Embryonic facial prominence (tissue), 1 donor: ENCODE results near the gene ABHD17C.
"Not testable (repeated sequence)": the region's sequence is repeated elsewhere in the genome, so short reads cannot be mapped to it uniquely, and the experiment has no call there.

Experiments used
- DNase-seq: peaks from one replicate; pipeline ENCODE4 v3.0.0-alpha.2; 2016; ENCODE audit errors: extremely low spot score

Gene ABHD17C

GRCh38 chr15:80695099-80695910 is at the start of gene ABHD17C:
TSS of gene ABHD17C (plus strand) at chr15:80695310. CDS start at chr15:80695430, 120 bp downstream.
- DNase-seq: peak; percentile 18

GRCh38 chr15:80645494-80646065 is 49.5 kb upstream of the ABHD17C start:
- DNase-seq: no peak

DNA sequence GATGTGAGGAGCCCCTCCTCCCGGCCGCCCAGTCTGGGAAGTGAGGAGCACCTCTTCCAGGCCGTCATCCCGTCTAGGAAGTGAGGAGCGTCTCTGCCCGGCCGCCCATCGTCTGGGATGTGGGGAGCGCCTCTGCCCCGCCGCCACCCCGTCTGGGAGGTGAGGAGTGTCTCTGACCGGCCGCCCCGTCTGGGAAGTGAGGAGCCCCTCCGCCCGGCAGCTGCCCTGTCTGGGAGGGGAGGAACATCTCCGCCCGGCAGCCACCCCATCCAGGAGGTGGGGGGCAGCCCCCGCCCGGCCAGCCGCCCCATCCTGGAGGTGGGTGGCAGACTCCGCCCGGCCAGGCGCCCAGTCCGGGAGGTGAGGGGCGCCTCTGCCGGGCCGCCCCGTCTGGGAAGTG is 47.7 kb upstream of the ABHD17C start:
- not testable (repeated sequence) for DNase-seq

DNA sequence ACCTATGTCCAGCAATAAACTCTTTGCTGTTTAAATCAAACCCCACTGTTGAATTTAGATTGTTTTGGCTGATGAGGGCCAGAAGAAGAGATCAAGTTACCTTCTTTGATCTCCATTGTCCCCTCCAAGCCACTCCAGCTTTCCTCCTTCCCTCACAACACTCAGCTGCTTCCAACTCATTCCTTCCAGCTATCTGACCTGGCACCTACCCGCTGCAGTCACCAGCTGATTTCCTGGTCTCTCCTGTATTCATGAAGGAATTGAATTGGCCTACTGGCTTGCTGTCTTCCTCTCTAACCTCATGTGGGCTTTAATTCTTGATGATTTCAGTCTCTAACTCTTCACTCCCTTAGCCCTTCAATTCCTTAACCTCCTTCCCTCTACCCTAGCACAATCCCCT is 40.8 kb upstream of the ABHD17C start:
- DNase-seq: no peak

- DNase-seq: no peak
Observed at GRCh38 chr15:80659375-80659774, 35.7 kb upstream of the ABHD17C start.

DNA sequence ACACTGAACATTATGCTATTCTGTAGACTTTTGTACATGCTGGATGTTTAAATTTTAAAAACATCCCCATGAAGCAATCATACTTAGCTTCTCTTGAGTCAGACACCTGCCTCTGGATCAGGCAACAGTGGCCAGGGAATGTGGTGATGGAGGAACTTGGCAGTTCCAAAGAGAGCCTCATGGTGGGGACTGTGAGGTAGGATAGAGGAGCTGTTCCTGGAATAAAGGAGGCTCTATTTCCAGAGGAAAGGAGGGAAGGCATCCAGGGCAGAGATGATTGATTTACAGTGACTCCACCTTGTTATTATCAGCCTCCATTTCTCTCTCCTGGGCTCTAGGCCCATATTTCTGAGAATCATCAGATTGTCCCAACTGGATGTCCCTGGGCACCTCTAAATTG is 35.0 kb upstream of the ABHD17C start:
- no peak for DNase-seq

- no peak for DNase-seq
Observed at GRCh38 chr15:80662129-80662528, 33.0 kb upstream of the ABHD17C start.

GRCh38 chr15:80662757-80663553 is 32.2 kb upstream of the ABHD17C start:
- no peak for DNase-seq

- DNase-seq: no peak
Observed at GRCh38 chr15:80665151-80665550, 30.0 kb upstream of the ABHD17C start.

DNA sequence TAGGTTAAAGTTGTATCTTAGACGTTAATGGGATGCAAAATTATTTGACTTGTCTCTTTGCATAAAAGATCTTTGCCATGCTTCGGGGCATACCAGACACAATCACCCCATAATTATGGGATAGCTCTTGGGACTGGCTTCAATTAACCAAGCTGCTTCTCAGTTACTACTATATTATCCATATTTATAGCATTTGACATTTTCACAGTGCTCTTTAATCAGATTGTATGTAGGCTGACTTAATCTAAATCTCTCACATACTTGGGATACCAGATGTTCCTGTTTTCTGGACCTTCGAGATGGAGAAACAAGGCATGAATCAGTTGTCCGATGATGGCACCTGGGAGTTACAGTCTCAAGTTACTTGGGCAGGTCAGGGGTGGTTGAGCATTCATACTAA is 27.2 kb upstream of the ABHD17C start:
- no peak for DNase-seq

DNA sequence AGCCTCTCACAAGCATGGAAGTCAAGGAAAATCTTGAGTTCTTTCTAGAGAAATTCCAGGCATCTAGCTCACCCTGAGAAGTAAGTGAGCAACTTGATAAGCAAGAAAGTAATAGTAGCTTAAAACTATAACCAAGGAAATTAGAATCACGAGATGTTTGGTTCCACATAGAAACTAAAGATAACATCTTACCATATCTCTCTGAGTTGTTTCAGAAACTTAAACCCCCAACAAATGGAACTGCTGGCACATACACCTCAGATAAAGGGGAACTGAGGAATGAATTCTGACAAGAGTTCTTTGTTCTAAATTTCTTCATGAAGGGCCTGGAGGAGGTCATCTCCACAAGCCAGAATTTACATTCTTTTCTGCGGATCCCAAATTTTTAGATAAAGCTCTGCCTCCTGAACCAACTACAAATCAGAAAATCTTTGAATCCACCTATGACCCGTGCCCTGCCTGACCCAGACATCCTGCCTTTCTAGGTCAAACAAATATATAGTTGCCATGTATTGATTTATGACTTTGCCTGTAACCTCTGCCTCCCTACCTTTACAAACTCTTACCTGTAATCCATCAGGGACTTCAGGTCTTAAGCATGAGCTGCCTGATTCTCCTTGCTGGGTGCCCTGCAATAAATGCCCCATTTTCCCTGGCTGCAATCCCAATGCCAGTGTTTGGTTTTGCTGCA is 26.4 kb upstream of the ABHD17C start:
- no peak for DNase-seq

DNA sequence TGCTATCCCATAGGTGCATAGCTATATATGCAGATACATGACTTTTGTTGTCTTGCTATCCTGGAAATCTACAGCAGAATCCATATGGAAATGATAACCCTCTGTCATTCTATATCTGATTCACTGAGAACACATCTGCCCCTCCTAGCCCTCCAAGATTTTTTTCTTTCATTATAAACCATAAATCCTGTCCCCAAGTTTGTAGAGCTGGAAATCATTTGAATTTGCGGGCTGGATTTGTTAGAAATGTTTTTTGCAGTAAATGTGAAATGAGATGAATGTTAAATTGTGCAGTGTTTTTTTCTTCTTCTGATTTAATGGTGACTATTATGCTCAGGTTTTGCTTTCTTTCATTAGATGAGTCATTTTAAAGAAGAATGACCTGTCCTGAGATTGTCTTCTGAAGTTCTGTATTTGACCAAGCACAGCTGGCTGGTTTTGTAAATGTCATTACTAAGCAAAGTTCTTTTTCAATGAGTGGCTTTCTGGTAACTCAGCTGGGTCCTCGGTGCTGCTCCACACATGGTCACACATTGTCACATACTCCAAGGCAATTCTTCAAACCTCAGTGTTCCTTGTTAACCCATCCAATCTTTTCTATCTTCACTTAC is 25.3 kb upstream of the ABHD17C start:
- no peak for DNase-seq

DNA sequence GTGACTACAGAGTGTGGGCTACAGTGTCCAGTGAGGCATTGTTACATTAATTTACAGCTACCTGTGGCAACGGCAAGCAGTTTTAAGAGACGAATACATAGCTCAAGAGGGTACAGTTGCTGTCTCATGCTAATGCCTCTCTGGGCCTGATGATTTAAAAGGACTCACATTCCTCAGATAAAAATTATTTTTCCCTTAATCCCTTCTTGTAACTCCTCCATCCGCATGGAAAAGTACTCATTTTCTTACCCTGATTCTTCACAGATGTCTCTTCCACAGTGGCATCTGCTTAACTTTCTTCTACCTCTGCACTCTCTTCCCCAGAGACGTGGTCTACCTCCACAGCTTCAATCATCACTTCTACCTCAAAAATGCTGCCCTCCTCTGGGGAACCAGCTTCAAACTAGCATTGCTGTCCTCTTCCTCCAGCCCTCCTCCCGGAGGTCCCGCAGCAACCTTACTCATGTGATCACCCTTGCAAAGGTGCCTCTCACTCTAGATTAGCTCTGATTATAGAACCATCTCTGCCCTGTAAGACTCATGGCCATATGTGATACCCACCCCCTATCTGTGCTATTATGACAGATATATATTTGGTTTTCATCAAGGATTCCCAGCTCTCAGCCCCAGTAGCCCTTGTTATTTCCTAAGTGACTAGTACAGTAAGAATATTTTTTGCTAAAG is 21.4 kb upstream of the ABHD17C start:
- no peak for DNase-seq

GRCh38 chr15:80674245-80674614 is 20.9 kb upstream of the ABHD17C start:
- DNase-seq: no peak

DNA sequence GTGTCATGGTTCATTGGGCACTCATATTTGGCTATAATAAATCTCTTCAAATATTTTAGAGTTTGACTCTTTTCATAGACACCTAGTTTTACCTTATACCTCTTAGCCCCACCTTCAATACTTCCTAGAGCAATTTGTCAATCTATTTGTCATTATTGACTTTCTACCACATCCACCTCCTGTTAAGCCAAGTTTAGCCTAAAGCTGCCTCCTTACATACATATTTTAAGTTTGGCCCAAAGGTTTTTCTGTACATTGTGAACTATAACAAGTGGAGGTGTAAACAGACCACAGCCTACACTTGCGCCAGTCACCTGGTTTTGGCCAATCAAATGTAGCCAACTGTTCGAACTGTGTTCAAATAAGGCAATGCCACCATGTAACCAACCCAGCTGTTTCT is 18.1 kb upstream of the ABHD17C start:
- no peak for DNase-seq

- no peak for DNase-seq
Observed at GRCh38 chr15:80679167-80679803, 15.8 kb upstream of the ABHD17C start.

DNA sequence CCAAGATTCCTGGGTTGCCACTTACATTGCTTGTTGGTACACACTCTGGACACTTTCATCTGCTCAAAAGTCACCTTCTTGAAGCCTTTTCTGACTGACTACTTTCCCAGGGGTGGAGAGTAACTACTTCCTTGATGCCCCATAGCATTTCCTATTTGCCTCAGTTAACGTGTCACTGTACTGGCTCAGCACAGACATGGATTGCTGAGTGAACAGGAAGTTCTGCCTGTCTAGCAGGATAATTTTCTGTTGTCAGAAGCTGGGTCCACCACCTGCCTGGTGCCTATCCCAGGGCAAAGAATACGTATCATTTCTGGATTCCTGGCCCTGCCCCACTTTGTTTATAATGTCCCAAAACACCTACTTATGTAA is 15.3 kb upstream of the ABHD17C start:
- DNase-seq: no peak

- DNase-seq: no peak
Observed at GRCh38 chr15:80682201-80682600, 12.9 kb upstream of the ABHD17C start.

DNA sequence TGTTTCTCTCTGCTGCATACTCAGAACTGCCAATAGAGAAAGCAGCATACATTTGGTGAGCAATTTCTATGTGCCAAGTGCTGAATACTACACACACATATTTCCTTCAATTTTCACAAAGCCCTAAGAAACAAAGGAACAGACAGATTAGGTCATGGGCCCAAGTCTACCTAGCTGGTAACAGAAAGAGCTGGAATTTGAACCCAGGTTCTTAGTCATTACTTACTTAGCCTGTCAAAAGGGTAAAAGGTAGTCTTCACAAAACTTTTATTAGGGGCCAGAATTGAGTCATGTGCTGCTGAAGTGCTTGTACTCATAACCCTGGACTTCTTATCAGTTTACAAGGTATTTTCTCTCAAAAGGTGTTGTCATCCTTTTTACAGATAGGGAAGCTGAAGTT is 10.4 kb upstream of the ABHD17C start:
- DNase-seq: no peak

GRCh38 chr15:80685628-80686027 is 9.5 kb upstream of the ABHD17C start:
- no peak for DNase-seq

DNA sequence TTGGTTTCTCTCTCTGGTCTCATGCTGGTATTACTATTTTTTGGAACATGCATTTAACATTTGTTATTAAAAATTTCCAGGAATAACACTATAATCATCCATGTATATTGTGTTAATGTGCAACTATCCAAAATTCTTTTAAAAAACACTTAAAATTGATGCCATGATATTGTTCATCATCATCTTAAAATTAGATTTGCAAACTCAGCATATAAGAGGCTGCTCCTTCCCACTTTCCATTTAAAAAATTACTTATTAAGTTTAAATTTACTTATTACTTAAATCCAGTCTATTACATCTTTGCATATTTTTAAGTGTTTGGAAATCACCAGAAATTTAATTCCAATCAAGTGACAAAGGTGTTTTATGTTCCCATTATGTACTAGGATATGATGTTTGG is 5.8 kb upstream of the ABHD17C start:
- no peak for DNase-seq
